Psoas muscle (tissue), 8 donors: Measurements from ENCODE around the gene CXCL5. TPM values are rescaled to one million over a fixed set of nuclear protein-coding genes. Genes with fewer than 3 reads are reported as not detected.

Experiments used
- ATAC-seq, 4 donors: fragments of 200-7000 bp; cut with Tn5 transposase; one replicate each; pipeline ENCODE4 v1.9.1; 2020; ENCODE audit warnings: moderate library complexity in 3 of 4, mild to moderate bottlenecking in 2 of 4
- DNase-seq, 2 donors: peaks; one replicate each; pipeline ENCODE4 v3.0.0-alpha.2; 2020
- H3K27ac ChIP-seq: fragments of 200-600 bp; one replicate; pipeline ENCODE4 v1.8.0; 2022
- H3K27me3 ChIP-seq, 3 donors: fragments of 200-600 bp in 1 of 3; one replicate each; pipeline versions ENCODE4 v1.6.1 to v1.8.0; 2013 to 2022; ENCODE audit warnings: low read length in 2 of 3, mild to moderate bottlenecking in 2 of 3, moderate library complexity in 1 of 3; ENCODE audit not compliant: insufficient read depth in 3 of 3
- H3K36me3 ChIP-seq, 2 donors: fragments of 200-600 bp in 1 of 2; one replicate each; pipeline versions ENCODE4 v1.6.1 to v1.8.0; 2013 to 2022; ENCODE audit warnings: low read depth in 1 of 2, mild to moderate bottlenecking in 1 of 2, moderate library complexity in 1 of 2; ENCODE audit not compliant: insufficient read depth in 1 of 2
- H3K4me1 ChIP-seq: fragments of 200-600 bp; one replicate; pipeline ENCODE4 v1.8.0; 2022
- H3K4me3 ChIP-seq: fragments of 200-600 bp; one replicate; pipeline ENCODE4 v1.8.0; 2022; ENCODE audit warnings: mild to moderate bottlenecking
- H3K9me3 ChIP-seq: fragments of 200-600 bp; one replicate; pipeline ENCODE4 v1.8.0; 2022
- CTCF ChIP-seq: fragments of 200-600 bp; IDR thresholded peaks from one replicate; pipeline ENCODE4 v1.8.0; 2022; ENCODE audit warnings: antibody characterized with exemption
- WGBS, 3 donors: extraction: QIAGEN DNeasy Blood & Tissue Kit; methylation state at CpG; one replicate each; pipeline versions ENCODE4 v1.1.6 to v1.1.7; 2013; 5-methylcytosine and 5-hydroxymethylcytosine counted together
- intact Hi-C, 2 donors: fragments of 100-400 bp; cut with DNase I; formaldehyde crosslinking; loops; one replicate each; pipeline versions ENCODE4 v1.11.0 to v1.14.2; 2022
- polyA plus RNA-seq, 3 donors: library from polyadenylated mRNA; stranded (reverse); fragments of 200-250 nt; gene quantifications; one replicate each; pipeline ENCODE4 v1.2.3, GENCODE V29; 2013
- total RNA-seq, 4 donors: library from RNA; stranded (reverse); fragmentation: NEBNext Ultra II Directional in 2 of 4; extraction: Animal tissue kit (Norgen Biotek cat#: 25700) in 2 of 4; gene quantifications; one replicate each; pipeline versions ENCODE4 v1.2.1 to v1.2.4, GENCODE V29; 2021 to 2023
- donor health status: healthy with polysubstance abuse.
- donor health status: DM: no; HTN: no; CAD: no; lungs with moderate emphysema.
- donor health status: Bipolar disorder and iron deficiency.
- donor health status: healthy.
- donor health status: DM: yes; HTN: yes; CAD: no.
- donor health status: DM: no; HTN: no; CAD: no.
- donor health status: DM: no; HTN: no; CAD: no.
- donor health status: DM: yes; HTN: yes; CAD: no.

Gene CXCL5
- total and polyA plus RNA-seq, 7 donors: 0.03 to 0.52 (median 0.08) TPM

DNA sequence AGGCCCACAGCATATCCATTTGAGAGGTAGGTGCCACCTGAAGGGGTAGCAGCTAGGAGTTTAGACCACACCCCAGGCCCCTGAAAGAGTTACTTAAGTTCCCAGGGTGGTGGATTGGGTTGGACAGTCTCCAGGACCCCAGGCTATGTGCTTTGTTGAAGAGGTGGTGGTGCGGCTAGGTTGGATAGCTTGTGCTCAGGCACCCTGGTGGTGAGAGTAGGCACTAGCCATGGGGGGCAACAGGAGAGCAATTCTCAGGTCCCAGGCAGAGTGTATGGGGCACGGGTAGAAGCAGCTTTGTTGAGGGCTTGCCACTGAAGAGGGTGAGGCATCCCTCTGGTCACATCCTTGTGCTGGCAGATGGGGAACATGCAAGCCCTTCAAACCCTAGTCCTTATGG is 22.3 kb downstream of the CXCL5 start:
- ATAC-seq (no peak), DNase-seq (no peak)
- 88 to 100% (median 92%) methylated on average over 2 of the region's 2 CpGs for WGBS, 3 donors
- no peak for TF ChIP-seq CTCF
- intact Hi-C loops: no loop called here
- no peak overlapping the region for H3K4me3 ChIP-seq
- H3K9me3 ChIP-seq: peaks cover 9% of the 10 kb centered on the region
- no peaks in the 10 kb centered on the region for H3K4me1 ChIP-seq
- H3K27me3 ChIP-seq: no peaks in the 10 kb centered on the region
- no peaks in the 10 kb centered on the region for H3K36me3 ChIP-seq
- no peak overlapping the region for H3K27ac ChIP-seq

- Histone ChIP-seq H3K9me3 (peaks cover 9% of the 10 kb centered on the region), H3K36me3 (no peaks in the 10 kb centered on the region), H3K27ac (no peak overlapping the region), H3K4me3 (no peak overlapping the region), H3K4me1 (no peaks in the 10 kb centered on the region), H3K27me3 (no peaks in the 10 kb centered on the region)
- ATAC-seq (no peak), DNase-seq (no peak)
- intact Hi-C loops: no loop called here
- TF ChIP-seq CTCF: no peak
Measured at GRCh38 chr4:73974352-73974751, 24.1 kb downstream of the CXCL5 start.

GRCh38 chr4:73970945-73971344 is 27.5 kb downstream of the CXCL5 start:
- ATAC-seq (no peak), DNase-seq (no peak)
- H3K36me3 ChIP-seq: no peaks in the 10 kb centered on the region
- peaks cover 9% of the 10 kb centered on the region for H3K9me3 ChIP-seq
- no peaks in the 10 kb centered on the region for H3K4me1 ChIP-seq
- no peak overlapping the region for H3K4me3 ChIP-seq
- H3K27me3 ChIP-seq: no peaks in the 10 kb centered on the region
- intact Hi-C loops: no loop called here
- no peak overlapping the region for H3K27ac ChIP-seq
- no peak for TF ChIP-seq CTCF

DNA sequence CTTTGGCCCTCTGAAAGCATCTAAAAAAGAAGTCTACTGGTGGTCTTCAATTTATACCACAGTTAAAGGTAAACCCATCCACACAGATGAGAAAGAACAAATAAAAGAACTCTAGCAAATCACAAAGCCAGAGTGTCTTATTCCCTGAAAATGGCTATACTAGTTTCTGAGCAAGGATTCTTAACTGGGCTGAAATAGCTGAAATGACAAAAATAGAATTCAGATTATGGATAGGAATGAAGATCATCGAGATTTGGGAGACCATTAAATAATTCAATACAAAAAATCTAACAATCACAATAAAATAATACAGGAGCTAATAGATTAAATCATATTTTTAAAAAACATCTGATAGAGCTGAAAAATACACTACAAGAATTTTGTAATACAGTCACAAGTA is 28.5 kb downstream of the CXCL5 start:
- 63 to 82% (median 70%) methylated on average over 1 of the region's 1 CpG for WGBS, 3 donors
- Histone ChIP-seq H3K9me3 (peaks cover 9% of the 10 kb centered on the region), H3K4me1 (no peaks in the 10 kb centered on the region), H3K4me3 (no peak overlapping the region), H3K27ac (no peak overlapping the region), H3K36me3 (no peaks in the 10 kb centered on the region), H3K27me3 (no peaks in the 10 kb centered on the region)
- ATAC-seq: no peak
- DNase-seq: no peak
- intact Hi-C loops: no loop called here
- no peak for TF ChIP-seq CTCF

DNA sequence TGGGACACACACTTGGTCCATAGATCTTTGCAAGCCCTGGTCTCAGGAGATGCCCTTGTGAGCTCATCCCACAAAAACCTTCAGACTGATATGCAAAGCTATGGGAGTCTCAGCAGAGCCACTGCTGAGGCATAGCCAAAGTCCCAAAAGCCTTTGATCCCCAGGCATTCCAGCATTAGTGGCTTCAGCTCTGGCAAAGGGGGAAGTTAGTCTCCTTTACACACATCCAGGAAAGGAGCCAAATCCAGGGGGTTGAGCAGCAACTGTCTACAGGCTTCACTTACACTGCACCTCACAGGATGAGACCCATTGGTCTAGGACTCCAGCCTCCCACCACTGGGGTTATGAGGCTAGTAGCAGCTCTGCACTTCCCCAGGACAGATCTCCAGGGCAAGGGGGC is 30.6 kb downstream of the CXCL5 start:
- intact Hi-C loops: no loop called here
- no peak for DNase-seq
- Histone ChIP-seq H3K4me3 (no peak overlapping the region), H3K27ac (no peak overlapping the region), H3K27me3 (no peaks in the 10 kb centered on the region), H3K36me3 (no peaks in the 10 kb centered on the region), H3K9me3 (no peaks in the 10 kb centered on the region), H3K4me1 (no peaks in the 10 kb centered on the region)
- TF ChIP-seq CTCF: no peak
- no peak for ATAC-seq
